GM04504 (cell line): ENCODE measurements around the gene CLK1.
"Not testable (repeated sequence)": the region's sequence is repeated elsewhere in the genome, so short reads cannot be mapped to it uniquely, and the experiment has no call there.

Experiments
- DNase-seq: peaks from one replicate; pipeline ENCODE4 v3.0.0-alpha.2; 2012; ENCODE audit warnings: low read depth

Gene CLK1

DNA sequence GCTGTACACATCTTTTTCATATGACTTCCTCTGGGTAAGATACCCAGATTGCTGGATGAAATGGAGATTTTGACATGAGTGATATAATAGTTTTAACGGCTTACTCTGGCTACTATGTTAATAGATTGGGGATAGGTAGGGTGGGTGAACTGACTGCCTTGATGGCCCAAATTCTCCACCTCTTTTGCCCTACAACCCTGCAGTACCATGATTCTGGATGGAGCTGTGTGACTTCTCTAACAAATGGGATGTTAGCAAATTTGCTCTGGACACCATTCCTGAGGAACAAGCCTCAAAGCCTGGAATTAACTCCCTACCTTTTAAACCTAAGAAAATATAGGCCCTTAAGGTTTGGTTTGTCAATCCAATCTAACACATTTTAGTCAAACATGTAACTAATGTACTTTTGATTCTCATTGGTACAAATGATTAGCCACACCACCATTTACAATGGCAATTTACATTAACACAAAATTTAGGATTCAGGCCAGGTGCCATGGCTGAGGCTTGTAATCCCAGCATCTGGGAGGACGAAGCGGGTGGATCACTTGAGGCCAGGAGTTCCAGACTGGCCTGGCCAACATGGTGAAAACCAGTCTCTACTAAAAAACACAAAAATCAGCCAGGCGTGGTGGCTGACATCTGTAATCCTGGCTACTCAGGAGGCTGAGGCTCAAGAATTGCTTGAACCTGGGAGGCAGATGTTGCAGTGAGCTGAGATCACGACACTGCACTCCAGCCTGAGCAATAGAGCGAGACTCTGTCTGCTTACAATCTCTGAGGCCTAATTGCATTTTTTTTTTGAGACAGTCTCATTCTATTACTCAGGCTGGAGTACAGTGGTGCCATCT is 12.8 kb downstream of the CLK1 start:
- DNase-seq, result no peak

DNA sequence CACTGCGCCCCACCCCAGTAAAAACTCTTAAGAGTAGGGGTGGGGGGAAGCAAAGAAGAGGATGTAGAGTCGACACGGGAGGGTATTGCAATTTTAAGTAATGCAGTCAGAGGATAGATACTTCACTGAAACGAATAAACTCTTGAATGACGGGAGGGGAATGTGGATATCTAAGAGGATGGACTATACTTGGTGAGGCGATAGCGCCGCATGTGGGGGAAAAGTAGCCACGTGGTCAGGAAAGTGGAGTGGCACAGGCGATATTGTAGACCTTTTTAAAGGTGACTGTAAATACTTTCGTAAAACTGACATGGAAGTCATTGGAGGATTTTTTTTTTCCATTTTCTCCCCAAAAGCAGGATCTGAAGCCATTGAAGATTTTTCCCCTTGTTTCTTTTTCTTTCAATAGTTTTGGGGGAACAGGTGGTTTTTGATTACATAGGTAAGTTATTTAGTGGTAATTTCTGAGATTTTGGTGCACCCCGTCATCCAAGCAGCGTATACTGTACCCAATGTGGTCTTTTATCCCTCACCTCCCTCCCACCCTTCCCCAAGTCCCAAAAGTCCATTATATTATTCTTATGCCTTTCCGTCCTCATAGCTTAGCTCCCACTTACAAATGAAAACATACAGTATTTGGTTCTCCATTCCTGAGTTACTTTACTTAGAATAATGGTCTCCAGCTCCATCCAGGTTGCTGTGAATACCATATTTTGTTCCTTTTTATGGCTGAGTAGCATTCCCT is 13.8 kb downstream of the CLK1 start:
- DNase-seq, result no peak

DNA sequence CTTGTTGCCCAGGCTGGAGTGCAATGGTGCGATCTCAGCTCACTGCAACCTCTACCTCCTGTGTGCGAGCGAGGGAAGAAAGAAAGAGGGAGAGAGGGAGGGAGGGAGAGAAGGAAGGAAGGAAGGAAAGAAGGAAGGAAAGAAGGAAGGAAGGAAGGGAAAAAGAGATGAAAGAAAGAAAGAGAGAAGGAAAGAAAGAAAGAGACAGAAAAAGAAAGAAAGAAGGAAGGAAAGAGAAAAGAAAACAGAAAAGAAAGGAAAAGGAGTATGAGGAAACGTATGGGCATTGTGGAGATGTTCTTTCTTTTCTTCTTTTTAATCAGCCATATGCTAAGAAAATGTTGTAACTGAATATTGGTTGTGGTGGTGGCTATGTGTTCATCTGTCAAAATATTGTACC is 16.5 kb downstream of the CLK1 start:
- DNase-seq, result no peak

DNA sequence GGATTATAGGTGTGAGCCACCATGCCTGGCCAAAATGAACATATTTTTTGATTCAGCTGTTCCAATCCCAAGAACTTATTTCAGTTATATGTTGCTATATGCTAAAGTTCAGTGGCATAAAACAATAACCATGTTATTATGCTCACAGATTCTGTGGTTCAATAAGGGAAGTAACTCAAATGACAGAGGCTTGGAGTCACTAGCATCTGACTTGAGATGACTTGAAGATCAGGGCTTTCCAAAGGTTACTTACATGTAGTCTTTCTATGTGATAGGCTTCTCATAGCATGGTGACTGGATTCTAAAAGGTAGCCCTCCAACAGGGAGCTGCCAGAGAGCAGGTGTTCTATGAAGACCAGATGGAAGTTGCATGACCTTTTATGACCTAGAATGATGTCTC is 17.2 kb downstream of the CLK1 start:
- no peak for DNase-seq

DNA sequence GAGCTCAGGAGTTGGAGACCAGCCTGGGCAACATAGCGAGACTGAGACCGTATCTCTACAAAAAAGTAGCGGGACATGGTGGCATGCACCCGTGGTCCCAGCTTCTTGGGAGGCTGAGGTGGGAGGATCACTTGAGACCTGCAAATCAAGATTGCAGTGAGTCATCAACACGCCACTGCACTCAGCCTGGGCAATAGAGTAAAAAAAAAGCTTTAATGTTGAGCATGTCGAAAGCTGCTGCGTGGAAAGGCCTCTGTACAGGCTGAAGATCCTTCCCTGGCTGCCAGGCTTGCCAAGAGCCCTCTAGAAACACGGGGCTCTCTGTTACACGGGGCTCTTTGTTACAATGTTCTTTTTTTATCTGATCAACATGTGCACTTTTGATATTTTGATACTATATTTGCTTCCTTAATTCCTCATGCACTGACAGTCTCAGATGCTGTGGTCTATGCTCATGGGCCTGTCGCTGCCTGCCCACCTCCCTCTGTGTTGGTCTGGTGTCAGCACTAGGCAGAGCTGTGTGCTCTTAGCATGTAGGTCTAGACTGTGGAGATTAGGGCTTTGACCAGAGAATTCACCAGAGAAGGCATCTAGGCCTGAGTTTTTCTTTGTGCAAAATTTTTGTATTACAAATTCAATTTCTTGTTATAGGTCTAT is 18.7 kb downstream of the CLK1 start:
- no peak for DNase-seq

DNA sequence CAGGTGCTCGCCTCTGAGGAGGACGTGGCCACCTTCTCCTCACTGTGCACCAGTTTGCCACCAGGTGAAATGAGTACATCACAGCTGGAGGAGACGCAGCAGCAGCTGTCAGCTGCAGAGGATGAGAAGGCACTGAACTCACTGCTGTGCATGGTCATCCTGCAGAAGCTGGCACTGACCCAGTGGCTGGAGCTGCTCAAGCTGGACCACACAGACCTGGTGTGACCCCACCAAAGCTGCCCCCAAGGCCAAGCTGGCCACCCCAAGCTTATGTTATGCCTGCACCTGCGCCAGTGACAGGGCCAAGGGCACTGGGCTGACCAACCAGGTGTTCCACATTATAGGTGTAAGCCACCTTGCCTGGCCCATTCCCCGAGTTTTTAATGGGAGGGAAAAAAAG is 19.3 kb downstream of the CLK1 start:
- DNase-seq, result no peak

DNA sequence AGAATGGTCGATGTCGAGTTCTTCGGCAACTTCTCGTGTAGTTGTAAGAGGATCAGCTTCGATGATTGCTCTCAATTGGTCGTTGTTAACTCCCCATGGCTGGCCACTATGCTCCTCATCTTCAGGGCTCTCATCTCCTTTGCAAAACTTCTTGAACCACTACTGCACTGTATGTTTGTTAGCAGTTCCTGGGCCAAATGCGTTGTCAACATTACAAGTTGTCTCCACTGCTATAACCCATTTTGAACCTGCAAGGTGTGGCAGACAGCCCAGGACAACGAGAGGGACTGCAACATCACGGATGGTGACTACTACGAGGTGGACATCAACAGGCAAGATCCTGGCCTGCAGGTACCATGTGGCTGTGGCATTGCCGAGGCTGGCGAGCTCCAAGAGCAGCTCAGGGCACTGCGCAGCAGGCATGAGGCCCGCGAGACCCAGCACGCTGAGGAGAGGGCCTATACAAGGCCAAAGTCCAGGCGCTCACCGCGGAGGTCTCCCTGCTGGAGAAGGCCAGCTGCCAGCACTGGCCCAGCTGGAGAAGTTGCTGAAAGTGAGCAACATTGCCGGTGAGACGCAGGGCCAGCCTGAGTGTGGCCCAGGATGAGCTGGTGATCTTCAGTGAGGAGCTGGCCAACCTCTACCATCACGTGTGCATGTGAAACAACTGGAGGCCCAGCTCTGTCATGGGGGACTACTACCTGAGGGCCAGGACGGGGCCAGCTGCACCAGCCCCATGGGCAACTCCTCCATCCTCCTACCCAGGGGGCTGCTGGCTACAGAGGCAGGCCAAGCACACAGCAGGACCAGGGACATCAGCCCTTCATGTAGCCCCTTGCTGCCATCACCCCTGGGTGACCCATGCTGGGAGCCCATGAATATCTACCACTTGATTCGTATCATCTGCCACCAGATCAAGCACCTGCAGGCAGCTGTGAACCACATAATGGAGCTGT is 20.2 kb downstream of the CLK1 start:
- no peak for DNase-seq

DNA sequence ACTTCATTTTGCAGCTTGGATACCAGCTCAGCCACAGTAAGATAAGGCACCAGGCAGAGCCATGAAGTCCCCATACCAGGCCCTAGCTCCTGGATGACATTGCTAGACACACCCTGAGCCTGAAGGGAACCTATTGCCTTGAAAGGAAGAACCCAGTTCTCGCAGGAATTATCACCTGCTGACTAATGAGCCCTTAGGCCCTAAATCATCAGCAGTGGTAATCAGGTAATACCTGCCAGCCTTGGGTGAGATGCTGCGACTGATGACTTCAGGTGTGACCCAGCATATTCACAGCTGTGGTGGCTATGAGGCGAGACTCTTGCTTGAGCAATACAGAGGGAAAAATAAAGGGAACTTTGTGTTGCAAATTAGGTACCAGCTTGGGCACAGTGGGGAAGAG is 24.9 kb downstream of the CLK1 start:
- no peak for DNase-seq

DNA sequence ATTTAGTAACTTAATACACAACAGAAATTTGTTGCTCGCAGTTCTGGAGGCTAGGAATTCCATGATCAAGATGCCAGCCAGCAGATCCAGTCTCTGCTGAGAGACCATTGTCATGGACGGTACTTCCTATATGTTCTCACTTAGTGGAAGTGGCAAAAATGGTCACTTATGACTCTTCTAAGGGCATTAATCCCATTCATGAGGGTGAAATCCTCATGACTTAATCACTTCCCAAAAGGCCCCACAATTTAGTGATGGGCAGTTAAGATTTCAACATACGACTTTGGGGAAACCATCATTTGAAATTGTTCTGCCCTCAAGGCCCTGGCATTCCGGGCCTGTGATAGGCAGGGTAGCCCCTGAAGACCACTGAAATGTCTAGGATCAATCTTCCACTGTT is 29.8 kb downstream of the CLK1 start:
- no peak for DNase-seq

DNA sequence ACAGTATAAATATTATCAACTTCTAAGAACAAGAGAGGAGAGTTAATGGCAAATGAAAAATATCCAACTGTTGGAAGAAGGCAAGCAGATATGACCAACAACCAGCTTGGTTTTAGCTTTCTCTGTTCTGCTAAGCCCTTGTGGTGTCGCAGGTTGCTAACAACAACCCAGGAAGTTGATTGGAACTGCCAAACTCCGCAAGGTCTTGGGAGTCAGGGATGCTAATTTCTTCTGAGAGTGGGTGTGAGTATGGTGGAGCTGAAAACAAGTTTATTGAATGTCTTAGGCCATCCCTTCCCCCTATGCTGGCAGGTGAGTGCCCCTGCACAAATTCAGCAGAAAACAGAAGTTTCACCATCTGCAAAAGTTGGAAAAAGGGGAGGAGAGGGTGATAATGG is 35.2 kb downstream of the CLK1 start:
- no peak for DNase-seq

DNA sequence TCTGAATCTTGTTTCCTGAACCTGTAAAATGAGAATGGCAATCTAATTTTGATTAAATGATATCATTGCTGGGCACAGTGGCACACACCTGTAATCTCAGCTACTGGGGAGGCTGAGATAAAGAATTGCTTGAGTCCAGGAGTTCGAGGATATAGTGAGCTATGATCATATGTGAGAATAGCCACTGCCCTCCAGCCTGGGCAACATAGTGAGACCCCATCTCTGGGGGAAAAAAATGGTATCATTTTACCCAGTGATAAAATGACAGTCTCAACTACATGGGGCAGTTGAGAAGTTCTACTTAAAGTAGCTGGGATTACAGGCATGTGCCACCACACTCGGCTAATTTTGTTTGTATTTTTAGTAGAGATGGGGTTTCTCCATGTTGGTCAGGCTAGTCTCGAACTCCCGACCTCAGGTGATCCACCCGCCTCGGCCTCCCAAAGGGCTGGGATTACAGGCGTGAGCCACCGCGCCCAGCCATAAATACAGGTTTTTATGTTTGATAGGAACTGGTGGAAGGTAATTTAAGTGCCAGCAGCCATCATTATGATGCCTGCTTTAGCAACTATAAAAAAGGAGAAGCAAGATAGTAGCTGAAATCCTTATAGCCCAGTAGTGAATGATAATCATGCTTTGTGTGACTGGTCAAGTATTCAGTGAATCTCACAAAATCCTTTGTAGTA is 35.7 kb downstream of the CLK1 start:
- no peak for DNase-seq

DNA sequence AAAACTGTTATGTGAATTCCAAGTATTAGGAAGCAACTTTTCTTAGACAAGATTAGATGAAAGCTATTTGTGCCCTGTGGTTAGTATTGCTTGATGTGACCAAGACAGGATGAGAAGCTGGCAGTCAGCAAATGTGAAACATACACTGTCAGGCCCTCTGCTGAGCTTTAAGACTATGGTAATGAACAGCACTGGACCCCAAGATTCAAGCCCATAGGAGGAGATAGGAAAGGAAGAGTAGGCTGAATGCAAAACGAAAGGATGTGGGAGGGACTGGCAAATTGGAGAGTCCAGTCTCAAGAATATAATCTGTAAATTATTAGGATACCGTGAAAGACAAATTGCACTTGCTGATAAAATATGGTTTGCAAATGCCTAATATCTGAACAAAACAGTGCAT is 36.4 kb downstream of the CLK1 start:
- no peak for DNase-seq

DNA sequence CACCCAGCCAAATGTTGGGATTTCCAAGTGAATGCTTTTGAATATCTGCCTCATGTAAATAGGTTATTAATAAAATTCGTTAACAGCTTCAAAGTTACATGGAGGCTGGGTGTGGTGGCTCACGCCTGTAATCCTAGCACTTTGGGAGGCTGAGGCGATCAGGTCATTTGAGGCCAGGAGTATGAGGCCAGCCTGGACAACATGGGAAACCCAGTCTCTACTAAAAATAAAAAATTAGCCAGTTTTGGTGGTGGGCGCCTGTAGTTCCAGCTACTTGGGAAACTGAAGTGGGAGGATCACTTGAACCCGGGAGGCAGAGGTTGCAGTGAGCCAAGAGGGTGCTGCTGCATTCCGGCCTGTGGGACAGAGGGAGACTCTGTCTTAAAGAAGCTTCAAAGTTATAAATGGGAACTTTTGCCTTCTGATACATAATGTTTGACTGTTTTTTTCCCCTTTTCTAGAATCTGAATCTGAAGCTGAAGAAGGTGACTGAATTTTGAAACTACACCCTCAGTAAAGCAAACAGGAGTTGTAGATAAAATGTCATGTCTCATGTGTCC is 42.7 kb downstream of the CLK1 start:
- no peak for DNase-seq

DNA sequence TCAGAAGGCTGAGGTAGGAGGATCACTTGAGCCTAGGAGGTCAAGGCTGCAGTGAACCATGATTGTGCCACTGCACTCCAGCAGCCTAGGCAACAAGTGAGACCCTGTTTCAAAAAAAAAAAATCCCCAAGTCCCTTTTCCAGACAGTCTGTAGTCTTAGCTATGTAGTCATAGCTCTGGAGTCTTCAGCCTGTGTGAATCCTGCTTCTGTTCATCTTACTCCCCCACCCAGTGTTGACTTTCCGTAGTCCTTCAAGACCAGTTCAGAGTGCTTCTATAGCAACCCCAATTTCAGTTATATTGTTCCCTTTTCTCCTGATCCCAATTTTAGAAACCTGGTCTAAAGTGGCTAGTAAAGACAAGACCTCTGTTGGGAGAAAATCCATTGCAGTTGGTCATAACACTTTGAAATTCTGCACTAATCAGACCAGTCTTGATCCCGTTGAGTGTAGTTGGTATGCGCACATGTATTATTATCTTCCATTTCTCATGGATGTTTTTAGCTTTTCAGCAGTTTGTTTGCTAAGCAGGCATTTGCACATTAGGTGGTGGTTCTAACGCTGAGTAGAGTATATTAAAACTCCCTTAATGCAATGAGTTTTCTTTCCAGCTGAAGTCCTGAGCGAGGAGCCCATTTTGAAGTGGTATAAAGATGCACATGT is 43.8 kb downstream of the CLK1 start:
- no peak for DNase-seq

DNA sequence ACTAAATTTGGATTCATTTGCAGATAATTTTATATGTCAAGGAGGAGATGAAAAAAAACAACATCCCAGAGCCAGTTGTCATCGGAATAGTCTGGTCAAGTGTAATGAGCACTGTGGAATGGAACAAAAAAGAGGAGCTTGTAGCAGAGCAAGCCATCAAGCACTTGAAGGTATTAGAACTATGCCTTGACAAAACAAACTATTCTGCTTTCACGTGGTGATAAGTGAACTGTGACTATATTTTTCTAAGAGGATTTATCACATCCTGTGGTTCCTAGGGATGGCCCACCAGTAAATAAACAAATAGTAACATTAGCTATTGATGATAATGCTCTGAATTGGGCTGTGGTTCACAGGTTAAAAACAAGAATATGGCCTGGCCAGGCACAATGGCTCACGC is 45.7 kb downstream of the CLK1 start:
- DNase-seq, result not testable (repeated sequence)

DNA sequence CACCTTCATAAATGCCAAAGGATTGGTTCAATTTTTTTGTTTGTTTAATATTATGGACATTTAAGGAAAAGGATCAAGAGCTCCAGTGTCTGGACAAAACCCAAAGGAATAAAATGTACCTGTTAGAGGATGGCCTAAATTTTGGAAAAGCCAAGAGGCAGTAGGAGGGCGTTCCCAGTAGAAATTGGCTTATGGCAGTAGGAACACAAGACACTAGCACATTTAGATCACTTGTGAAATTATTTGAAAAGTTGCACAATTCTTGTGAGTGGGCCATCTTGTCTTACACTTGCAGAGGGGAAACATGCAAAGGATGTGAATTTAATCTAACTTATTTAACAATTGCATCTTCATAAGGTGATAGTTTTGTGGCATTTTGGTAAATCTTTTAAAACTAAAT is 49.5 kb downstream of the CLK1 start:
- no peak for DNase-seq

DNA sequence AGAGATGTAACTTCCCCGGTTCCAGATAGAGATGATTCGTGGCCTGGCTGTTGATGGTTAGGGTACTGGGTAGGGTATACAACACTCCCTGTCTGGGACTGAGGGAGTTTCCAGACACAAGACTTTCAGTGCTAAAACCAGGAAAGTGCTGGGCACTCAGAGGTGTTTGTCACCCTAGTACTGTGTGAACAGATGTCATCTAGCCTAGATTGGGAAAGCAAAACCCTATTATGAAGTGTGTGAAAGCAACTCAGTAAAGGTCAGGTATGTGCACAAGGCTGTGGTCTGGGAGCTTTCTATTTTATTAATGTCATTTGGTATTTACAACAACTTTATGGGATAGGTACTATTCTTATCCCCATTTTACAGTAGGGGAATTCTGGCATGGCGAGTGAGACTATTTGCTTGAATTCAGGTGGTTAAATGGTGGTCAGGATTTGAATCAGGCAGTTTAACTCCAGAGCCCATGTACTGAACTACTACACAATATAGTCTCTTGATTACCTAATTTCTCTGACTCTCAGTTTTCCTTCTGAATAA is 50.1 kb downstream of the CLK1 start:
- no peak for DNase-seq

DNA sequence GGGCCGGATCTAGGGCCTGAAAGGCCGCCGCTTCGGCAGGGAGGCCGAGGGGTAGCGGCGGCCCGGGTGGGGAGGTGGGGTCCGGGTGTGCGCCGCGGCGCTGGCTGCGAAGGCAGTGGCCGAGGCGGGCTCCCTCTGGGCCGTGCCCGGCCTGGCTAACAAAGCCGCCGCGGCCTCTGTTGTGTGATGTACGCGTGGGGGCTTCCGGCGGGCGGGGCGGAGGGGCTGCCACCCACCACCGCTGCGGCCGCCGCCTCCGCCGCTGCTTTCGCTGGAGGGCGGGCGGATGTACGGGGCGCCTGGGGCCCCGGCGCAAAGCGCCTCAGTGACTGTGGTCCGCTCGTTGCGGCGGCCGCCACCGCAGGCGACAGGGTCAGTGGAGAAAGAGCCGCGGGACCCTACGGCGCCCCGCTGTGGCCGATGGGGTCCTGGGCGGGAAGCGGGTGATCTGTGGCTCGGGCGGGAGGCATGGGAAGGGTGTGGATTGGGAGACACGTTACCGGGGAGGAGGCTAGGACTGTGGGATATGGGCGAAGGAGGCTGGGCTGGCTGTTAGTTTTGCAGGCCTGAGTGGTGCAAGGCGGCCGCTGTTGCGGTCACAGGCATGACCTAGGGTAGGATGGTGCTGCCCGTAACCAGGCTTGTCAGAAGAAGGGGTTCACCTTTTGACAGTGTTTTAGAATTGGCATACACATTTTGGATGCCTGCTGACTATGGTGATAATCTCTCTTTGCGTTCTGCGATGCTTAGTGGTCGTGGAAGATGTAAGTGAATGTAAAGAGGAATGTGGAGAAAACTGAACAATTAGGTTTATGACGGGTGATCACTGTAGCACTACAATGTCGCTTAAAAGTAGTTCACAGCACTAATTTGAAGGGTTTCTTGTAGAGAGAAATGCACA is 52.1 kb downstream of the CLK1 start:
- peak; percentile 43 for DNase-seq
